Measurements from ENCODE around the gene INSRR.

- no peak for TF ChIP-seq CTCF (IDR thresholded peaks at IDR 0.05)
- no peak for TF ChIP-seq POLR2AphosphoS5 (IDR thresholded peaks at IDR 0.05; ENCODE audit: low read depth, low read length)
Measured at GRCh38 chr1:156904187-156904959, 45.5 kb upstream of the INSRR start.
